HG02642 (cell line): ENCODE measurements around the gene TRIM33.
A peak's percentile ranks its signal among the peaks of the same experiment; 100 is the strongest.
"Not testable (repeated sequence)": the region's sequence is repeated elsewhere in the genome, so short reads cannot be mapped to it uniquely, and the experiment has no call there.

ENCODE experiments used
- ATAC-seq: cut with Tn5 transposase; IDR thresholded peaks from one replicate; pipeline ENCODE4 v1.9.1; 2021; ENCODE audit warnings: mild to moderate bottlenecking; ENCODE audit not compliant: unreplicated experiment, poor library complexity

The TRIM33 gene

GRCh38 chr1:114468710-114469468 lies 42.1 kb downstream of the TRIM33 start:
- ATAC-seq: no peak

DNA sequence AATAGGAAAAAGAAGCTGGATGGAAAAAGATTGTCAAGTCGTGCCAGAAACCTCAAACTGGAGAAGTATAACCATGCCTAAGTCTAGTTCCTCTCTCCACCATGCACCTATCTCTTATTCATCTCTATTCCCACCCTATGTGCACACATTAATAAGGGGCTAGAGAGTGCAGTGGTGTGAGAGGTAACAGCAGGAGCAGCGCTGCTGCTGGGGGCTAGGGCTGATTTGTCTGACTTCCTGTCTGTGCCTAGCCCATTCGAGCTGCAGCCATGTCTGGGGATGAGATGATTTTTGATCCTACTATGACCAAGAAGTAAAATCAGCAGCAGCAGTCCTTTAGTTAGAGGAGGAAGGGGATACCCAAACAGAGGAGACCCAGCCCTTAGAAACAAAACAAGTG lies 43.0 kb downstream of the TRIM33 start:
- ATAC-seq: no peak

DNA sequence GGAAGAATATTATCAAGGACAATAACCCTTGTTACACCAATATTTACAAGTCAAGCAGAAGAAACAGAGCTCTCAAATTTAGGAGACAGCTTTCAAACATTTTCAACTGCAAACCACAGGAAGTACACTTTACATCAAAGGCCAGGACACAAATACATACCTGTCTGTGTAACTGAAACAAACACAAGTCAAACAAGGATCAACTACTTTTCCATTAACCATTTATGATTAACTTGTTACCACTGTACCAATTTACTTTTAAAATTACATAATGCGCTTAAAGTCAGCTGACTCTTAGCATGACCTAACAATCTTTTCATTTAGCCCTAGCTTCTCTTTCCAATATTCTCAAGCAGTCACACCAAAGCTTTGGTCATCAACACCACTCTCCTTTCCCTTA lies 43.5 kb downstream of the TRIM33 start:
- peak; percentile 62 for ATAC-seq

GRCh38 chr1:114466334-114467014 lies 44.5 kb downstream of the TRIM33 start:
- no peak for ATAC-seq

DNA sequence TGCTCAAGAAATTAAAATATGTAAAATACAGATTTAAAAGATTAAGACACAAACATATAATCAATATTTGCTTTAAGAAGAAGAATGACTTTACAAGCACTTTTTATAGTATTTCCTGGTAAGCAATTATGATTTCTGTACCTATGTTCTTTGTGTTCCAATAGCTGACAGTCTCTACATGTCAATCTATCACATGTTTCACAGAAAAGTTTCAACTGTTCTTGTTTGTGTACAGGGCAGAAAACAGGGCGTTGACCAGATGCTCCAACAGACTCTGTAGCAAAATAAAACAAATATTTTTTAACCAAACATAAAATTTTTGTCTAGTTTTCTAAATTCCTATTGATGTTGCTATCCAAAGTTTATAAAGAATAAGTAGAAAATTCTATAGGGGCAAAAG lies 48.0 kb downstream of the TRIM33 start:
- ATAC-seq: no peak

- no peak for ATAC-seq
Measured at GRCh38 chr1:114462341-114462740, 48.7 kb downstream of the TRIM33 start.

GRCh38 chr1:114458237-114458777 lies 52.7 kb downstream of the TRIM33 start:
- ATAC-seq: no peak

DNA sequence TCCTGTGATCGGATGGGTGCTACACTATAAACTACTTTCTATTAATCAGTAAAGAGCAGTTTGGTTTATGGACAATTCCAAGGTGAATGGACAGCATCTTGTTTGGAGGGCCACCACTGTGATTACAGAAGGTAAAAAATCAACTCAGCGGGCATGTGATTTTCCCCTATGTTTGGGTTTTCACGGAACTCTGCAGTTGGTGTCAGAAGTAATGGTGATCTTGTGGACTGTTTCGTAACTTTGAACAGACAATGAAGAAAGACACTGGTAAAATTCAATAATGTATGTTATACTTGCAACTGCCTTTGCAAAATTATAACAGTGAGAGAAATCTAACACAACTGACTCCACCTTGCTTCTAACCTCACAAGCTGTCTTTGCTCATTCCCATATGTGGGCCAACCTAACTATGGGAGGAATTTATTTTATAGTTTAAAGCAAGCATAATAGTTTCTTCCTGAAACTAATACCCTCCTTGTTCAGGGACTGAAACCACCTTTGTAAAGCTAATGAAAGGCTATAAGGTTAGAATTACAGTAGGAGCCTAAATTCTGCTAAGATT lies 53.2 kb downstream of the TRIM33 start:
- ATAC-seq: no peak

- no peak for ATAC-seq
Measured at GRCh38 chr1:114456586-114456985, 54.4 kb downstream of the TRIM33 start.

- no peak for ATAC-seq
Measured at GRCh38 chr1:114455102-114455785, 55.8 kb downstream of the TRIM33 start.

- no peak for ATAC-seq
Measured at GRCh38 chr1:114454539-114454938, 56.5 kb downstream of the TRIM33 start.

GRCh38 chr1:114453361-114453784 lies 57.6 kb downstream of the TRIM33 start:
- no peak for ATAC-seq

DNA sequence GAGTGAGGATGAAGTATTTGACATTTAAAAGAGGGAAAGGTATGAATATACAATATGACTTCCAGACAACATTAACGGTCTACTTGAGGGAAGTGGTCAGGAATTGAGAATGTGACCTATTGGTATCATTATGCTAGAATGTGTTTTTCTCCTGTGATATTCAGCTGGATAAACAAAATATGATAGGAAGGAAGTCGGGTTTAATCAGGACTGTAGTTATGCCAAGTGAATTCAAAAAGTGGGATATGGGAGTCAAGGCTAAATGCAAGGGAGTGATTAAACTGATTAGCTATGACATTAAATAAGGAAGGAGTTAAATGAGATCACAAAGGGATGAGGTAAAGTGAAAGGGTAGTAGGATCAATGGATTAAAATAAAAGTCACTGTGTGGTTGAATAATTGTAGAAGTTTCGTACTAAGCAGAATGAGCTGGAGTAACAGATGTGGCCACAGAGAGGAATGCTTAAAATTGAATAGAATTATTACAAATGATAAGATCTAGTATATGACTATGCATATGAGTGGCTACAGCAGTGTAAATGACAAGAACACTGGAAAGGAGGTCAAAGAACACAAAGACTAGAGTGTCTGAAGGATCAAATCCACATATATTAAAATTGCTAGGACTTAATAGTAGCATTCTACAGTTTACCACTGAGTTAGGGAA lies 62.5 kb downstream of the TRIM33 start:
- ATAC-seq: no peak

DNA sequence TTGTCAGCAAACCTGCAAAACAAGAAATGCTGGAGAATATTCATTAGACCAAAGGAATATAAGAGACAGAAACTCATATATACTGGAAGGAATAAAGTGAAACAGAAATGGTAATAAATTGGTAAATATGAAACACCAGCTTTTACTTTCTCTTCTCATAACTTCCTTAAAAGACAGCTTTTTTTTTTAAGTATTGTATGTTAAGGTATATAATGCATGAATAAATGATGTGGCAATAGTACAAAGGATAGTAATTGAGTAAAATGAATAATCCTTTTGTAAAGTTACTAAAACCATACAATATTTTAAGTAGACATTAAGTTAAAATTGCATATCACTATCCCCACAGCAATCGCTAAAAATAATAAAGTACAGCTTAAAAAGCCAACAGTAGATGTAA lies 64.8 kb downstream of the TRIM33 start:
- no peak for ATAC-seq

DNA sequence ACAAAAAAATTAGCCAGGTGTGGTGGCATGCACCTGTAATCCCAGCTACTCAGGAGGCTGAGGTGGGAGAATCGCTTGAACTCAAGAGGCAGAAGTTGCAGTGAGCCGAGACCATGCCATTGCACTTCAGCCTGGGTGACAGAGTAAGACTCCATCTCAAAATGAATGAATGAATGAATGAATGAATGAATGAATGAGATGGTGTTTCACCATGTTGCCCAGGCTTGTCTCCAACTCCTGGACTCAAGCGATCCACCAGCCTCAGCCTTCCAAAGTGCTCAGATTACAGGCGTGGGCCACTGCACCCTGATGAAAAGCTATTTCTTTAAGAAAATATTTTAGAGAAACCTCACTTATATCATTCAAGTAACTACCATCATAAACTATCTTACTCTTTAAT lies 67.8 kb downstream of the TRIM33 start:
- ATAC-seq: not testable (repeated sequence)

DNA sequence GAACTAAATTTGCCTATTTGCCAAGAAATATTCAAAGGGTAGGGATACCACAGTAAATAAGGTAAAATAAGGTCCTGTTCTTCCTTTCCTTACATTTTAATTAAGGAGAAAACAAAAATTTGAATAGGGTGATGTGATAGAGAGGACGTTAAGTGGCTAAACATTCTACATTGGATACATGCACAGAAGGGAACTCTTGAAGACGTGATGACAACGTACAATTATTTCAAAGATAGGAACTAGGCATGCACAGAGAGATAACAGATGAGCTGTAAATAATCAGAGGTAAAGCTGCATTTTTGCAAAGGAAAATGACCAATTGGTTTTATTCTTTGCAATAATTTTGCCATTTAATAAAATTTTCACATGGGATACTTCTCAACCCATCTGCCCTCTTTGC lies 69.7 kb downstream of the TRIM33 start:
- no peak for ATAC-seq

DNA sequence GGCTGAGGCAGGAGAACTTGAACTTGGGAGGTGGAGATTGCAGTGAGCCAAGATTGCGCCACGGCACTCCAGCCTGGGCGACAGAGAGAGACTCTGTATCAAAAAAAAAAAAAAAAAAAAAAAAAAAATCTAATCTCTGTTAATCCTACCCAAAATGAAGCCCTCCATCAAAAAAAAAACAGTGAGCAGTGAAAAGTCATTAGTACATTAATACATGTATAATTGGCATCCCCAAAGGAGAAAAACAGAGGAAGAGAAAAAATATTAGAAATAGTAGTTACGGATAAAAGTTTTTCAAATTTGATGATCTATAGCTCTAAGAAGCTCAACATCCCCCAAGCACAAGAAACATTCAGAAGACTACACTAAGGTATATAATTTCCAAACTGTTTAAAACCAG lies 71.6 kb downstream of the TRIM33 start:
- no peak for ATAC-seq

DNA sequence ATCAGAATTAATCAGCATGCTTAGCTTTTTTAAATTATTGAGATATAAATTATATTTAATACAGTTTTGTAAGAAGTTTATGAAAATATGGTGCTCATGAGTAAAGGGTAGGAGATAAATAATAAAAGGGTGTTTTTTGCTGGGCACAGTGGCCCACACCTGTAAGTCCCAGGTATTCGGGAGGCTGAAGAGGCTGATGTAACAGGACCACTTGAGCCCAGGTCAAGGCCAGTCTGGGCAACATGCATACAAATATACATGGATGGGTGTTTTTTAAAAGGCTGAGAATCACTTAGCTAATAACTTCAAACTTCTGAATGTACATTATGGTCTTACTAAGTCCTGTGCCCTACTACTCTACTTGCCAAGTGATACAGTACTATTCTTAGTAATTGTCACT lies 73.2 kb downstream of the TRIM33 start:
- no peak for ATAC-seq

- ATAC-seq: no peak
Measured at GRCh38 chr1:114436799-114437198, 74.2 kb downstream of the TRIM33 start.

- no peak for ATAC-seq
Measured at GRCh38 chr1:114435088-114435715, 75.8 kb downstream of the TRIM33 start.
